Measurements from ENCODE around the gene CDC42. TPM values are rescaled to one million over a fixed set of nuclear protein-coding genes. Genes with fewer than 3 reads are reported as not detected.
A peak's percentile ranks its signal among the peaks of the same experiment; 100 is the strongest.

The CDC42 gene
- total and polyA plus RNA-seq, 9 of the 15 experiments (the other 6 are each of a cell fraction or from before 2014, with no cell fraction given): 186 to 398 (median 325) TPM

DNA sequence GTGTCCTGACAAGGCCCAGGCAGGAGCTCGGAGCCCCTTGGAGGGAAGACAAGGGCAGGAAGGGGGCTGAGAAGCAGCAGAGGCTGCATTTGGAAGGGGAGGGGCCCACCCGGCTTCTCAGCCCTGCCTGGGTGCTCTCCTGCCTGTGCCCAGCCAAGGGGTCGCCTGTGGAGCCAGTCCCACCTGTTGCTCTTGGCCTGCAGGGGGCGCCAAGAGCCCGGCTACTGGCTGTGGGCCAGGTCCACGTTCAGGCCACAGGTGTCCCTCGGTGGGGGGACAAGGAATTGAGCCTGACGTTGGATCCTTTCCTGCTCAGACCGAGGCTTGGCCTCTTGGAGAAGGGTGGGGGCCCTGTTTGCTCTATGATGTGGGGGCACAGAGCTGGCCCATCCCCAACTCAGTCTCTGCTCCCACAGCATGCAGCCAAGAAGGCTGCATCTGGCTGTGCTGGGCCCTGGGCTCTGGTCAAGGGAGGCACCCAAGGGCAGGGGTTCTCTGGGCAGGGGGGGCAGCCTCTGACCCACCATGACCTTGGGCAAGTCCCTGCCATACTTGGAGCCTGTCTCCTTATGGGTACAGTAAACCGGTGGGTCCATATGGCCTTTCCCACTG lies 79.5 kb downstream of the CDC42 start (continued):
- no peak for TF ChIP-seq ELF4 (CRISPR knock-in tag; IDR thresholded peaks at IDR 0.05)
- TF ChIP-seq FOXK1 (CRISPR knock-in tag; IDR thresholded peaks at IDR 0.05; ENCODE audit: borderline replicate concordance): no peak; the same call in 1 of the 2 replicates
- TF ChIP-seq RFX1 (IDR thresholded peaks at IDR 0.05): no peak
- TF ChIP-seq, protein P1, sequence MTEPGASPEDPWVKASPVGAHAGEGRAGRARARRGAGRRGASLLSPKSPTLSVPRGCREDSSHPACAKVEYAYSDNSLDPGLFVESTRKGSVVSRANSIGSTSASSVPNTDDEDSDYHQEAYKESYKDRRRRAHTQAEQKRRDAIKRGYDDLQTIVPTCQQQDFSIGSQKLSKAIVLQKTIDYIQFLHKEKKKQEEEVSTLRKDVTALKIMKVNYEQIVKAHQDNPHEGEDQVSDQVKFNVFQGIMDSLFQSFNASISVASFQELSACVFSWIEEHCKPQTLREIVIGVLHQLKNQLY (CRISPR knock-in tag; conservative IDR thresholded peaks at IDR 0.05): no peak
- no peak for TF ChIP-seq SOX6 (IDR thresholded peaks at IDR 0.05)
- TF ChIP-seq NFIX (CRISPR knock-in tag; IDR thresholded peaks at IDR 0.05; ENCODE audit: low read depth): 0 out of 2 replicates have a peak, but pooled peaks have one; percentile 4
- TF ChIP-seq CEBPG (CRISPR knock-in tag; IDR thresholded peaks at IDR 0.05): no peak
- TF ChIP-seq CEBPG (tag; conservative IDR thresholded peaks at IDR 0.05 in 1 of 2, IDR thresholded peaks at IDR 0.05 in 1 of 2): no peak
- no peak for TF ChIP-seq JUN (IDR thresholded peaks at IDR 0.05; ENCODE audit: borderline replicate concordance, low read depth, low read length)
- no peak for TF ChIP-seq JUN (CRISPR knock-in tag; IDR thresholded peaks at IDR 0.05; ENCODE audit: borderline replicate concordance)
- TF ChIP-seq RAD21 (CRISPR knock-in tag; conservative IDR thresholded peaks at IDR 0.05 in 1 of 2, IDR thresholded peaks at IDR 0.05 in 1 of 2): peak; percentile 90 to 98
- peak; percentile 86; the same call in 1 of the 2 replicates for TF ChIP-seq STAG1 (CRISPR knock-in tag; IDR thresholded peaks at IDR 0.05; ENCODE audit: borderline replicate concordance)
- no peak for TF ChIP-seq KDM1A (IDR thresholded peaks at IDR 0.05)
- TF ChIP-seq, protein P2, sequence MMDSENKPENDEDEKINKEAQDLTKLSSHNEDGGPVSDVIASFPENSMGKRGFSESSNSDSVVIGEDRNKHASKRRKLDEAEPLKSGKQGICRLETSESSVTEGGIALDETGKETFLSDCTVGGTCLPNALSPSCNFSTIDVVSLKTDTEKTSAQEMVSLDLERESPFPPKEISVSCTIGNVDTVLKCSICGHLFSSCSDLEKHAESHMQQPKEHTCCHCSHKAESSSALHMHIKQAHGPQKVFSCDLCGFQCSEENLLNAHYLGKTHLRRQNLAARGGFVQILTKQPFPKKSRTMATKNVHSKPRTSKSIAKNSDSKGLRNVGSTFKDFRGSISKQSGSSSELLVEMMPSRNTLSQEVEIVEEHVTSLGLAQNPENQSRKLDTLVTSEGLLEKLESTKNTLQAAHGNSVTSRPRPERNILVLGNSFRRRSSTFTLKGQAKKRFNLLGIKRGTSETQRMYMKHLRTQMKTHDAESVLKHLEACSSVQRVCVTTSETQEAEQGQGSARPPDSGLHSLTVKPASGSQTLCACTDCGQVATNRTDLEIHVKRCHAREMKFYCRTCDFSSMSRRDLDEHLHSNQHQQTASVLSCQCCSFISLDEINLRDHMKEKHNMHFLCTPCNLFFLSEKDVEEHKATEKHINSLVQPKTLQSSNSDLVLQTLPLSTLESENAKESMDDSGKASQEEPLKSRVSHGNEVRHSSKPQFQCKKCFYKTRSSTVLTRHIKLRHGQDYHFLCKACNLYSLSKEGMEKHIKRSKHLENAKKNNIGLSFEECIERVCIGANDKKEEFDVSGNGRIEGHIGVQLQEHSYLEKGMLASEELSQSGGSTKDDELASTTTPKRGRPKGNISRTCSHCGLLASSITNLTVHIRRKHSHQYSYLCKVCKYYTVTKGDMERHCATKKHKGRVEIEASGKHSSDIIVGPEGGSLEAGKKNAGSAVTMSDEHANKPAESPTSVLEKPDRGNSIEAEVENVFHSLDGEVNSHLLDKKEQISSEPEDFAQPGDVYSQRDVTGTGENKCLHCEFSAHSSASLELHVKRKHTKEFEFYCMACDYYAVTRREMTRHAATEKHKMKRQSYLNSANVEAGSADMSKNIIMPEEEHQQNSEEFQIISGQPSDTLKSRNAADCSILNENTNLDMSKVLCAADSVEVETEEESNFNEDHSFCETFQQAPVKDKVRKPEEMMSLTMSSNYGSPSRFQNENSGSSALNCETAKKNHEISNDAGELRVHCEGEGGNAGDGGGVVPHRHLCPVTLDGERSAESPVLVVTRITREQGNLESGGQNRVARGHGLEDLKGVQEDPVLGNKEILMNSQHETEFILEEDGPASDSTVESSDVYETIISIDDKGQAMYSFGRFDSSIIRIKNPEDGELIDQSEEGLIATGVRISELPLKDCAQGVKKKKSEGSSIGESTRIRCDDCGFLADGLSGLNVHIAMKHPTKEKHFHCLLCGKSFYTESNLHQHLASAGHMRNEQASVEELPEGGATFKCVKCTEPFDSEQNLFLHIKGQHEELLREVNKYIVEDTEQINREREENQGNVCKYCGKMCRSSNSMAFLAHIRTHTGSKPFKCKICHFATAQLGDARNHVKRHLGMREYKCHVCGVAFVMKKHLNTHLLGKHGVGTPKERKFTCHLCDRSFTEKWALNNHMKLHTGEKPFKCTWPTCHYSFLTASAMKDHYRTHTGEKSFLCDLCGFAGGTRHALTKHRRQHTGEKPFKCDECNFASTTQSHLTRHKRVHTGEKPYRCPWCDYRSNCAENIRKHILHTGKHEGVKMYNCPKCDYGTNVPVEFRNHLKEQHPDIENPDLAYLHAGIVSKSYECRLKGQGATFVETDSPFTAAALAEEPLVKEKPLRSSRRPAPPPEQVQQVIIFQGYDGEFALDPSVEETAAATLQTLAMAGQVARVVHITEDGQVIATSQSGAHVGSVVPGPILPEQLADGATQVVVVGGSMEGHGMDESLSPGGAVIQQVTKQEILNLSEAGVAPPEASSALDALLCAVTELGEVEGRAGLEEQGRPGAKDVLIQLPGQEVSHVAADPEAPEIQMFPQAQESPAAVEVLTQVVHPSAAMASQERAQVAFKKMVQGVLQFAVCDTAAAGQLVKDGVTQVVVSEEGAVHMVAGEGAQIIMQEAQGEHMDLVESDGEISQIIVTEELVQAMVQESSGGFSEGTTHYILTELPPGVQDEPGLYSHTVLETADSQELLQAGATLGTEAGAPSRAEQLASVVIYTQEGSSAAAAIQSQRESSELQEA (IDR thresholded peaks at IDR 0.05; ENCODE audit: low read depth): no peak
- no peak for TF ChIP-seq SRSF3 (IDR thresholded peaks at IDR 0.05; ENCODE audit: insufficient read depth, low read length)
- TF ChIP-seq TSC22D4 (tag; IDR thresholded peaks at IDR 0.05): no peak
- no peak for TF ChIP-seq LARP7 (IDR thresholded peaks at IDR 0.05)
- TF ChIP-seq ZNF507 (tag; conservative IDR thresholded peaks at IDR 0.05): no peak
- 0 out of 2 replicates have a peak, but pooled peaks have one; percentile 37 for TF ChIP-seq JUND (IDR thresholded peaks at IDR 0.05; ENCODE audit: borderline replicate concordance, low read depth, low read length)
- no peak for TF ChIP-seq JUND (tag; IDR thresholded peaks at IDR 0.05; ENCODE audit: borderline replicate concordance, low read depth, low read length)
- peak; percentile 72; the same call in 1 of the 2 replicates for TF ChIP-seq CC2D1A (IDR thresholded peaks at IDR 0.05)
